ENCODE data around the gene TNFRSF18. TPM values are rescaled to one million over a fixed set of nuclear protein-coding genes. Genes with fewer than 3 reads are reported as not detected.

TNFRSF18 gene
- total RNA-seq, 4 donors from 2014 or later = 24.4 to 62.1 (median 33.5) TPM

DNA sequence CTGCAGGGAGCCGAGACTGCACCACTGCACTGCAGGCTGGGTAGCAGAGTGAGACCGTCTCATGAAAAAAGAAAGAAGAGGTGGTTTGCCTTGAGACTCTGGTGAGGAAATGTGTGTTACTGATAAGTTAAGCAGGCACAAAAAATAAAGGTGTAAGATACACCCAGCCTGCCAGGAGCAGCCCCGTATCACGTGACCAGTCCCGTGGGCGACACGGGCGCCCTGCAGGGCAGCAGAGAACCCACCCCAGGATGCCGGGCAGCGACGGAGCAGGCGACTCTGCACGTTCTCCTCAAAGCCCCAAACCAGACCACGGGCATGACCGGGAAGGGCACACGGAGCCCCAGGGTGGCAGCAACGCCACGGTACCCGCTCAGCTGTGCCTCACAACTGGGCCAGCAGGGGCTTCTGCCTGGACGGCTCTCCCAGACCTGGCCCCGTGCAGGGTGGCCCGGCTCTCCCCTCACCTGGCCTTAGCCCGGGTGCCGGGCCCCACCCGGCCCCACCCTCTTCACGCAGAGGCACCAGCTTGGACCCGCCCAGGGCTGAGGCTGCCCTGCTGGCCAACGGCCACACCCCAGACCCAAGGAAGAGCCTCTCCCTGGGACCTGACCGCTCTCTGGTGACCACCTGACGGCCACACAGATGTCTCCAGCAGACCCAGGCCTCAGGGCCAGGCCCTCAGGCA lies 15.6 kb upstream of the TNFRSF18 start:
- WGBS = 84% methylated on average over 13 of the region's 30 CpGs
- TF ChIP-seq POLR2A (IDR thresholded peaks at IDR 0.05) (no peak), CTCF (IDR thresholded peaks at IDR 0.05) (no peak), POLR2AphosphoS5 (IDR thresholded peaks at IDR 0.05) (no peak), EP300 (IDR thresholded peaks at IDR 0.05) (no peak)
- Histone ChIP-seq H3K27me3 (no peaks in the 10 kb centered on the region), H3K4me1 (peaks cover 18% of the 10 kb centered on the region), H3K4me3 (no peak overlapping the region), H3K9me3 (no peaks in the 10 kb centered on the region), H3K27ac (no peak overlapping the region), H3K36me3 (peaks cover 87% of the 10 kb centered on the region)
- DNase-seq (ENCODE audit: low spot score in 2 of 2) = no peak

DNA sequence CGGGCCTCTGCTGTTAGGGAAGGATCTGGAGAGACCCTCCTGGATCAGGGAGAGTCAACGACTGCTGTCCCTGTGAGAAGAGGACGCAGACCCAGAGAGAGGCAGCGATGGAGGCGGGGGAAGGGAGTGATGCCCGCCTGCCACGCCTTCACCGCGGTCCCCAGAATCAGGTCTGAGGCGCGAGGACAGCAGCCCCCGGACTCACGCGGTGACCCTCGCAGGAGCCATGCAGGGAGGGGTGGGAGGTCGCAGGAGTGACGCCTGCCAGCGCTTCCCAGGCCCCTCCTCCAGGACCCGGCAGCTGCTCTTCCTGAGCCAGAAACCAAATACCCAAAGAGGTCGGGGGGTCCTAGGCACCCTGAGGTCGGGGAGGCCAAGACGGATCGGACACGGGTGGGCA lies 13.8 kb upstream of the TNFRSF18 start:
- no peak for DNase-seq (ENCODE audit: low spot score in 2 of 2)
- no peaks in the 10 kb centered on the region for H3K9me3 ChIP-seq
- TF ChIP-seq EP300 (IDR thresholded peaks at IDR 0.05) = no peak
- no peak for TF ChIP-seq CTCF (IDR thresholded peaks at IDR 0.05)
- H3K4me1 ChIP-seq = peaks cover 17% of the 10 kb centered on the region
- WGBS = 94% methylated on average over 15 of the region's 24 CpGs
- H3K27me3 ChIP-seq = no peaks in the 10 kb centered on the region
- H3K36me3 ChIP-seq = peaks cover 90% of the 10 kb centered on the region
- H3K4me3 ChIP-seq = no peak overlapping the region
- no peak overlapping the region for H3K27ac ChIP-seq

DNA sequence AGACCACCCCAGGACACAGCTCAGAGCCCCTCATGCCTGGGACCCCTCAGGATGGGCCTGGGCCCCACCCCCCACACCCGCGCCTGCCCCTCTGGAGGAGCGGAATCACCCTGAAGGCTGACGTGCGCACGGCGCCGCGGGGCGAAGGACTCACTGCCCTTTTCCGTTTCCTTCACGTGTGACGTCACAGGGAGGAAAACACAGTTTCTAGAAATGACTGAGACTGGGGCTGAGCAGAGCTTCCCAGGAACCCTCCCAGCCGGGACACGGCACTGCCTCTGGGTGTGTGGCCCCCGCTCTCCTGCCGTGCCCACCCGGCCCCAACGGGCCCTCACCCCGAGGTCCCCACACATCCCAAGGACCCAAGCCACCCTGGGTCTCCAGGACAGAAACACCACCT lies 12.9 kb upstream of the TNFRSF18 start:
- Histone ChIP-seq H3K36me3 (peaks cover 82% of the 10 kb centered on the region), H3K27me3 (no peaks in the 10 kb centered on the region), H3K9me3 (no peaks in the 10 kb centered on the region), H3K4me3 (no peak overlapping the region), H3K4me1 (peaks cover 15% of the 10 kb centered on the region), H3K27ac (no peak overlapping the region)
- no peak for DNase-seq (ENCODE audit: low spot score in 2 of 2)
- WGBS = 90% methylated on average over 16 of the region's 20 CpGs
- TF ChIP-seq POLR2A (IDR thresholded peaks at IDR 0.05) (no peak), CTCF (IDR thresholded peaks at IDR 0.05) (no peak), EP300 (IDR thresholded peaks at IDR 0.05) (no peak), POLR2AphosphoS5 (IDR thresholded peaks at IDR 0.05) (no peak)

- H3K4me1 ChIP-seq = peaks cover 20% of the 10 kb centered on the region
- TF ChIP-seq EP300 (IDR thresholded peaks at IDR 0.05) = no peak
- TF ChIP-seq POLR2AphosphoS5 (IDR thresholded peaks at IDR 0.05) = no peak
- no peak for TF ChIP-seq POLR2A (IDR thresholded peaks at IDR 0.05)
- no peak for TF ChIP-seq CTCF (IDR thresholded peaks at IDR 0.05)
- no peak overlapping the region for H3K27ac ChIP-seq
Measured at GRCh38 chr1:1218524-1219200, 12.3 kb upstream of the TNFRSF18 start.

GRCh38 chr1:1217621-1218523 lies 11.5 kb upstream of the TNFRSF18 start:
- Histone ChIP-seq H3K27ac (no peak overlapping the region), H3K36me3 (peaks cover 68% of the 10 kb centered on the region)

More at GRCh38 chr1:1218524-1219200, 12.3 kb upstream of the TNFRSF18 start:
- Histone ChIP-seq H3K27me3 (no peaks in the 10 kb centered on the region), H3K9me3 (no peaks in the 10 kb centered on the region), H3K4me3 (no peak overlapping the region), H3K36me3 (peaks cover 76% of the 10 kb centered on the region)
- 90% methylated on average over 7 of the region's 36 CpGs for WGBS
- no peak for DNase-seq (ENCODE audit: low spot score in 2 of 2)

More at GRCh38 chr1:1217621-1218523, 11.5 kb upstream of the TNFRSF18 start:
- 79% methylated on average over 40 of the region's 52 CpGs for WGBS
- peaks cover 28% of the 10 kb centered on the region for H3K4me1 ChIP-seq
- no peak overlapping the region for H3K4me3 ChIP-seq
- no peak for DNase-seq (ENCODE audit: low spot score in 2 of 2)
- no peaks in the 10 kb centered on the region for H3K9me3 ChIP-seq
- H3K27me3 ChIP-seq = no peaks in the 10 kb centered on the region
- TF ChIP-seq POLR2A (IDR thresholded peaks at IDR 0.05) = no peak
- TF ChIP-seq POLR2AphosphoS5 (IDR thresholded peaks at IDR 0.05) = no peak
- no peak for TF ChIP-seq CTCF (IDR thresholded peaks at IDR 0.05)
- no peak for TF ChIP-seq EP300 (IDR thresholded peaks at IDR 0.05)
